GM12874 (cell line): Measurements from ENCODE around the gene ANKRD40CL.

Source experiments
- CTCF ChIP-seq: IDR thresholded peaks from 2 replicates; pipeline ENCODE4 v1.5.1; 2011; ENCODE audit warnings: low read depth, mild to moderate bottlenecking, control low read depth, low read length, moderate library complexity; ENCODE audit not compliant: insufficient read depth

Gene ANKRD40CL

DNA sequence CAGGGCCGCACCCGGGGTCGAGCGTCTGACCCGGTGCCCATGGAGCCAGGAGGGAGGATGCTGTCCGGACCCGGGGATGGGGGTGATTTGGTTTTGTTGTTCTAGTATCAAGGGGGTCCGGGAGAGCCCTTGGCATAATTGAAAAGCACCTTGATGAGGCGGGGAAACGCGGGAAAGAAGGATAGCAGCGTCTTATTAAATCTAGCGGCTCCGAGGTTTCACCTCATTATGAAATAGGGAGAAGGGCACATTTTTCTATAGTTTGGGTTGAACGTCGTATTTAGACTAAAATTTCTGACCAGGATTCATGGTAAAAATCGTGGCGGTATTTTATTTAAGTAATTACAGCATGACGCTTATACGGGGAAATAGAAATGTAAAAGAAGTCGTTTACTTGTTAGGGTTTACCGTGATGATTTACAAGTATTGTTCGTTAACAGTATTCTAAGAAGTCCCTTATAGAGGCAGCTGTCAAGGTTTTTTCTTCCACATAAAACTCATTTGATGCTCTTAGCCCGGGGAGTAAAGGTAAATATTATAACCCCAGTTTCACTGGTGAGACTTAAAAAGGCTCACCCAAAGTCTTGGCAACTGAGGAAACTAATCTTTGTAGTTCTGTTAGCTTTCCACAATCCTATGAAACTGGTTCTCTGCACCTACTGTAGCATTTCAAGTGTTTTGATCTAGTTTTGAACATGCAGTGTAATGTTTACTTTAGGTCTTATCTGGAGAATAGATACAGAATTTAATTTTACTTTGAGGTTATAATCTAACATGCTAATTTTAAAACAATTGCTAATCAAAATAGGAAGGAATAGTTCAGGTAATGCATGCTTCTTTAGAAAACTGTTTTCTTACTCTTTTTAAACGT is 47.2 kb downstream of the ANKRD40CL start:
- TF ChIP-seq CTCF: no peak

DNA sequence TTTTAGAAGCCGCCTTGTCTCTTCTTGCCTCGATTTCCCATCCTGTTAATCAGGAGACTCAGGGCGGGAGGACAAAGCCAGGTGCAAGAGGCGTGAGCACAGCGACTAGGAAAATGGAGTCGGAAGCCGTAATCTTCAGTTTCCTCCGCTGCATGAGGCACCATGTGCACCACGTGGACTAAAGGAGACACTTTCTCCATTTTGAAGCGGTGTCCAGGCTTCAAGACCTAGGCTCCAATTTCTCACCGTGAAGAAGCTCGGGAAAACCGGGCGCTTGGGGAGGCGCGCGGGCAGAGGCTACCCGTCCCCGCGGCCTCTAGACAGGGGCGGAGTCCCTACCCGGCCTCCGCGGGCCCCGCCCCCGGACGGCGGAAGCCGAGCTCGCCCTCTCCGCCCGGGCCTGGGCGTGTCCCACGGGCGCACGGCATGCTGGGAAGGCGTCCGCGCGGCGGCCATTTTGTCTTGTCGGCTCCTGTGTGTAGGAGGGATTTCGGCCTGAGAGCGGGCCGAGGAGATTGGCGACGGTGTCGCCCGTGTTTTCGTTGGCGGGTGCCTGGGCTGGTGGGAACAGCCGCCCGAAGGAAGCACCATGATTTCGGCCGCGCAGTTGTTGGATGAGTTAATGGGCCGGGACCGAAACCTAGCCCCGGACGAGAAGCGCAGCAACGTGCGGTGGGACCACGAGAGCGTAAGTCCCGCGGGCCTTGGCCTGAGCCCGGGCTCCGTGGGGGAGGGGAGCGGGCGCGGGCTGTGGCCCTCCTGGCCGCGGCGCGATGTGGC is 48.0 kb downstream of the ANKRD40CL start, which contains the start of gene LUC7L3:
Gene LUC7L3 (plus strand): TSS at position 460 of the 780 bp plus-strand sequence. CDS start 130 bp downstream, at position 590.
- no peak for TF ChIP-seq CTCF

GRCh38 chr17:50715471-50715870 is 51.8 kb downstream of the ANKRD40CL start:
- no peak for TF ChIP-seq CTCF

DNA sequence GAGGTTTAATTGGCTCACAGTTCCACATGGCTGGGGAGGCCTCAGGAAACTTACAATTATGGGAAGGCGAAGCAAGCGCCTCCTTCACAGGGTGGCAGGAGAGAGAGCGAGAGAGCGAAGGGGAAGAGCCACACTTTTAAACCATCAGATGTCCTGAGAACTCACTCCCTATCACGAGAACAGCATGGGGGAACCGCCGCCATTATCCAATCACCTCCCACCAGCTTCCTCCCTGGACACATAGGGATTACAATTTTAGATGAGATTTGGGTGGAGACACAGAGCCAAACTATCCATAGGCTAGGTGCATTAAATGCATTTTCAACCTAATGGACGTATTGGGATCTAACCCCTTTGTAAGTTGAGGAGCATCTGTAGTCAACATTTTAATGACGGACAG is 54.7 kb downstream of the ANKRD40CL start:
- TF ChIP-seq CTCF: no peak
